Measurements from ENCODE around the gene RHOBTB1.

The RHOBTB1 gene

GRCh38 chr10:60863796-60864195 lies 80.2 kb downstream of the RHOBTB1 start:
- Histone ChIP-seq H3K79me2 (ENCODE audit: insufficient read depth, low read length) (no peaks in the 10 kb centered on the region), H2AFZ (ENCODE audit: low read length) (no peak overlapping the region), H3K9me3 (ENCODE audit: insufficient read depth, low read depth, low read length) (no peaks in the 10 kb centered on the region)

GRCh38 chr10:60862517-60862916 lies 81.5 kb downstream of the RHOBTB1 start:
- Histone ChIP-seq H3K79me2 (ENCODE audit: insufficient read depth, low read length) (no peaks in the 10 kb centered on the region), H3K9ac (ENCODE audit: low read depth, low read length, poor library complexity, severe bottlenecking) (no peak overlapping the region), H2AFZ (ENCODE audit: low read length) (no peak overlapping the region), H3F3A (ENCODE audit: low read depth) (no peaks in the 10 kb centered on the region), H3K36me3 (ENCODE audit: insufficient read depth, low read length) (no peaks in the 10 kb centered on the region), H3K9me3 (ENCODE audit: insufficient read depth, low read depth, low read length) (no peaks in the 10 kb centered on the region), H3K4me3 (ENCODE audit: low read length, poor library complexity, severe bottlenecking) (no peak overlapping the region), H4K20me1 (ENCODE audit: insufficient read depth, low read length, poor library complexity, severe bottlenecking) (no peaks in the 10 kb centered on the region), H3K4me2 (ENCODE audit: low read depth, low read length, poor library complexity, severe bottlenecking) (no peak overlapping the region), H3K9me2 (replicated peaks; ENCODE audit: low read depth, low read length) (no peaks in the 10 kb centered on the region), H3K27me3 (ENCODE audit: insufficient read depth, low read length, poor library complexity, severe bottlenecking) (no peaks in the 10 kb centered on the region), H3K4me1 (ENCODE audit: insufficient read depth, low read length, poor library complexity, severe bottlenecking) (no peaks in the 10 kb centered on the region)
- TF ChIP-seq, protein P1, sequence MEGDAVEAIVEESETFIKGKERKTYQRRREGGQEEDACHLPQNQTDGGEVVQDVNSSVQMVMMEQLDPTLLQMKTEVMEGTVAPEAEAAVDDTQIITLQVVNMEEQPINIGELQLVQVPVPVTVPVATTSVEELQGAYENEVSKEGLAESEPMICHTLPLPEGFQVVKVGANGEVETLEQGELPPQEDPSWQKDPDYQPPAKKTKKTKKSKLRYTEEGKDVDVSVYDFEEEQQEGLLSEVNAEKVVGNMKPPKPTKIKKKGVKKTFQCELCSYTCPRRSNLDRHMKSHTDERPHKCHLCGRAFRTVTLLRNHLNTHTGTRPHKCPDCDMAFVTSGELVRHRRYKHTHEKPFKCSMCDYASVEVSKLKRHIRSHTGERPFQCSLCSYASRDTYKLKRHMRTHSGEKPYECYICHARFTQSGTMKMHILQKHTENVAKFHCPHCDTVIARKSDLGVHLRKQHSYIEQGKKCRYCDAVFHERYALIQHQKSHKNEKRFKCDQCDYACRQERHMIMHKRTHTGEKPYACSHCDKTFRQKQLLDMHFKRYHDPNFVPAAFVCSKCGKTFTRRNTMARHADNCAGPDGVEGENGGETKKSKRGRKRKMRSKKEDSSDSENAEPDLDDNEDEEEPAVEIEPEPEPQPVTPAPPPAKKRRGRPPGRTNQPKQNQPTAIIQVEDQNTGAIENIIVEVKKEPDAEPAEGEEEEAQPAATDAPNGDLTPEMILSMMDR (conservative IDR thresholded peaks at IDR 0.05; ENCODE audit: low read length) = no peak
- no peak for TF ChIP-seq EZH2phosphoT487 (IDR thresholded peaks at IDR 0.05; ENCODE audit: borderline replicate concordance)

More at GRCh38 chr10:60863796-60864195, 80.2 kb downstream of the RHOBTB1 start:
- no peaks in the 10 kb centered on the region for H3K36me3 ChIP-seq (ENCODE audit: insufficient read depth, low read length)
- H3F3A ChIP-seq (ENCODE audit: low read depth) = no peaks in the 10 kb centered on the region
- no peaks in the 10 kb centered on the region for H3K9me2 ChIP-seq (replicated peaks; ENCODE audit: low read depth, low read length)
- H3K4me2 ChIP-seq (ENCODE audit: low read depth, low read length, poor library complexity, severe bottlenecking) = no peak overlapping the region
- H3K4me1 ChIP-seq (ENCODE audit: insufficient read depth, low read length, poor library complexity, severe bottlenecking) = no peaks in the 10 kb centered on the region
- no peaks in the 10 kb centered on the region for H4K20me1 ChIP-seq (ENCODE audit: insufficient read depth, low read length, poor library complexity, severe bottlenecking)
- H3K27me3 ChIP-seq (ENCODE audit: insufficient read depth, low read length, poor library complexity, severe bottlenecking) = no peaks in the 10 kb centered on the region
- no peak overlapping the region for H3K9ac ChIP-seq (ENCODE audit: low read depth, low read length, poor library complexity, severe bottlenecking)
- TF ChIP-seq EZH2phosphoT487 (IDR thresholded peaks at IDR 0.05; ENCODE audit: borderline replicate concordance) = no peak
- TF ChIP-seq, protein P1 (conservative IDR thresholded peaks at IDR 0.05; ENCODE audit: low read length) = no peak
- H3K4me3 ChIP-seq (ENCODE audit: low read length, poor library complexity, severe bottlenecking) = no peak overlapping the region

GRCh38 chr10:60856405-60856804 lies 87.6 kb downstream of the RHOBTB1 start:
- no peak overlapping the region for H3K4me3 ChIP-seq (ENCODE audit: low read length, poor library complexity, severe bottlenecking)
- no peak overlapping the region for H3K4me2 ChIP-seq (ENCODE audit: low read depth, low read length, poor library complexity, severe bottlenecking)
- H3K9me2 ChIP-seq (replicated peaks; ENCODE audit: low read depth, low read length) = no peaks in the 10 kb centered on the region
- H3K4me1 ChIP-seq (ENCODE audit: insufficient read depth, low read length, poor library complexity, severe bottlenecking) = no peaks in the 10 kb centered on the region
- no peak for TF ChIP-seq EZH2phosphoT487 (IDR thresholded peaks at IDR 0.05; ENCODE audit: borderline replicate concordance)
- TF ChIP-seq, protein P1 (conservative IDR thresholded peaks at IDR 0.05; ENCODE audit: low read length) = no peak
- H3K27me3 ChIP-seq (ENCODE audit: insufficient read depth, low read length, poor library complexity, severe bottlenecking) = no peaks in the 10 kb centered on the region
- no peak overlapping the region for H2AFZ ChIP-seq (ENCODE audit: low read length)
- no peak overlapping the region for H3K9ac ChIP-seq (ENCODE audit: low read depth, low read length, poor library complexity, severe bottlenecking)
- H3K36me3 ChIP-seq (ENCODE audit: insufficient read depth, low read length) = no peaks in the 10 kb centered on the region
- H4K20me1 ChIP-seq (ENCODE audit: insufficient read depth, low read length, poor library complexity, severe bottlenecking) = no peaks in the 10 kb centered on the region
- no peaks in the 10 kb centered on the region for H3K9me3 ChIP-seq (ENCODE audit: insufficient read depth, low read depth, low read length)
- H3K79me2 ChIP-seq (ENCODE audit: insufficient read depth, low read length) = no peaks in the 10 kb centered on the region
- H3F3A ChIP-seq (ENCODE audit: low read depth) = no peaks in the 10 kb centered on the region

All from Loucy (cell line).